Gastroesophageal sphincter (tissue), 3 donors: ENCODE measurements around the gene DPYSL4.

Source experiments
- CTCF ChIP-seq, 4 experiments: fragments of 200-600 bp in 2 of 4; fragments of 450-650 bp in 2 of 4; sonication (generic) in 1 of 4; IDR thresholded peaks; one replicate each; pipeline ENCODE4 v1.5.1; 2017 to 2019; ENCODE audit warnings: antibody characterized with exemption in 4 of 4, mild to moderate bottlenecking in 2 of 4, moderate library complexity in 2 of 4
- EP300 ChIP-seq: sonication (generic); formaldehyde crosslinking; IDR thresholded peaks from one replicate; pipeline ENCODE4 v1.6.1; 2017; ENCODE audit warnings: antibody characterized with exemption, mild to moderate bottlenecking
- POLR2A ChIP-seq, 2 donors: fragments of 450-650 bp; IDR thresholded peaks; one replicate each; pipeline ENCODE4 v1.6.1; 2017; ENCODE audit warnings: antibody characterized with exemption in 2 of 2, mild to moderate bottlenecking in 2 of 2, moderate library complexity in 1 of 2
- POLR2AphosphoS5 ChIP-seq: sonication (generic); formaldehyde crosslinking; IDR thresholded peaks from one replicate; pipeline ENCODE4 v1.6.1; 2017; ENCODE audit warnings: antibody characterized with exemption

GRCh38 chr10:132226586-132227405 is 40.0 kb downstream of the DPYSL4 start:
- TF ChIP-seq CTCF (IDR thresholded peaks at IDR 0.05) (no peak), POLR2AphosphoS5 (no peak), POLR2A (IDR thresholded peaks at IDR 0.05) (no peak), EP300 (no peak)
